HG03097 (cell line): Measurements from ENCODE around the gene SPTBN1.

ENCODE experiments used
- ATAC-seq: cut with Tn5 transposase; IDR thresholded peaks from one replicate; pipeline ENCODE4 v1.9.1; 2021; ENCODE audit not compliant: unreplicated experiment, low FRiP score

SPTBN1 gene

DNA sequence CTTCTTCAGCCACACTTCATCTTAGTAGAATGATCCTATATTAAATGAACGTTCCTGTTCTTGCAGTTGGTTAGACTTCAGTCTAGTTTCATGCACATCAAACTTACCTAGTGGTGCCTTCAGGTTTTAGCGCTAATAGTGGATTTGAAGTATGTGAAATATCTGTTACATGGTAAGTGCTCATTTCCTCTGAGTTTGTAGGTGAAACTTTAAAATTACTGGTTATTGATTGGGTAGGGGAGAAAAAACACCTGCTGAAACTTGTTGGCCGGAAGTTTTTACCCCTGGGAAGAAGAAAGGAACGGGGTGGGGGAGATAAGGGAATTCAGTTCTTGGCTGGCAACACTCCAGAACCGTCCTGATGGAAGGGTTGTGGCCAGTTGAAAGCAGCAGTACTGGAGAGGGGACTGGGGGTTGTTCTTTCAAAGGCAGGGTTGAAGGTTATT, 112.8 kb downstream of the SPTBN1 start:
- ATAC-seq = peak; percentile 32

DNA sequence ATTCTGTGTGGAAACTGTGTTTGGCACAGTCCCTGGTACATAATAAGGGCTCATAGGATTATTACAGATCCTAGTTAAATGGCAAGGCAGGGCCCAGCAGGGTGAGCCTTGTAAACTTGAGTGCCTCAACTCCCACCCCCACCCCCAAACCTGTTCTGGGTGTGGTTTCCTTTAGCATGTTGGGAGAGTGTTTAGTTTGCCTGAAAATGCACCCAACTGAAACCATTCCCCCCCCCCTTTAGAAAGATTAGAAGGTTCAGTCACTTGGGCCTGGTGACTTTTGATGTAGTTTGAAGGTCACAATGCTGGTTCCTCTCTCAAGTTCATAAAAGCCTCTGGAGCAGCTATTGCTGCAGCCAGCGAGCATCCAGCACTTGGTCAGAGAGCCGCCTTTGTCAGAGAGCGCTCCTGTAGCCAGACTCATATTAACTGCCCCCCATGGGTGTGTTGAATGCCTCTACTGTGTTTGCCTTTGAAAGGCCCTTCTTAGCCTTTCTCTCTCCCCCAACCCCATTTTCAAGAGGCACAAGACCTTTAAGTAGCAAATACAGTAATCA, 113.7 kb downstream of the SPTBN1 start:
- ATAC-seq = no peak

DNA sequence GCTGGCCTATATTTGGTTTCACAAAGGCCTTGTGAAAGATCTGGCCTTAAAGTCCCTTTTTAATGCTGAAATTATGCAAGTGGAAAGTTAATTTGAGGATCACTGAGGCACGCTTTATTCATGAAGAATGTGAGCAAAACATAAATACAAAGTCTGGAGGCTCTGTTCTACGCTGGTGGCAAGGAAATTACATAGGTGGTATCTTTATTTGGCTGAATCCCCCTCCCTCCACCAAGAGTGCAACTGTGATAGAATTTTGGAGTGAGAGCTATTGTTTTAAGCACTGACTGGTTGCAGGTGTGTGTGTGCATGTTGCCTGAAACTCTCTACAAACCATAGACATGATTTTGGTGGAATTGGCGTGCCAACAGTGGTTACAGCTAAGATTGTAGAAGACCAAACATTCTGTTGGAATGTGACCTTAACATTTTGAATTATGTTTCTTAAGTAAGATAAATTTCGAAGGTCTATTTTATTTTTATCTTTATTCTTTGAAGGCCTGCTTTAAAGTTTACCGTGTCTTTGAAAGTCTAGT, 114.3 kb downstream of the SPTBN1 start:
- ATAC-seq = no peak

DNA sequence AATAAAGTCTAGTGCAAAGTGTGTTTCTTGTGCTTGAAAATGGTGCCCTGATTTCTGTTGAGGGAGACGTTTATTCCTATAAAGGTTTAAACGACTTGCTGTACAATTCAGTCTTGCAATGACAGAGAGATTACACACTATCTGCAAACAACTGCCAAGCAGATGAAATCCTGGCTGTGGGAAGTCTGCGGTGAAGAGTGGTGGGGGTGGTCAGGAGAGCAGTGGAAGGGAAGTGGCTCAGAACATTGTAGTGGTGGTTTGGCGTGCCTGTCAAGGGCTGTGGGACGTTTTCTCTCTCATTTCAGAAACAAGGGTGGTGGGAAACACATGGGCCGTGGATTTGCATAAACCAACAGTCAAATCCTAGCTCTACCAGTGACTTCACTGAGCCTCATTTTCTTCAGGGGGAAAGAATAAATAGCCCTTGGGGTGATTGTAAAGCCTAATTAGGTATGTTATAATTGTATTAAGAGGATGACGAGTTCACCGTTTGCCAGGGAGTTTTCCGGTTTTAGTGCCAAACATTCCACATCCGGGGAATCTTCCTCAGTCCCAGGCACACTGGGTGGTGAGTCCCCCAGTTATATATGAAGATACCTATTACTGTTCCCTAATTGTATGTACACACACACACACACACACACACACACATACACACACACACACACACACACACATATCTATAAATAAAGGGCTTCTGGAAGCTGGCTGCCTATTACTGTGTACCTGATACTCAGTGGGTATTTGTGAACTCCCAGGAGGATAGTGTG, 115.0 kb downstream of the SPTBN1 start:
- peak; percentile 40 for ATAC-seq

DNA sequence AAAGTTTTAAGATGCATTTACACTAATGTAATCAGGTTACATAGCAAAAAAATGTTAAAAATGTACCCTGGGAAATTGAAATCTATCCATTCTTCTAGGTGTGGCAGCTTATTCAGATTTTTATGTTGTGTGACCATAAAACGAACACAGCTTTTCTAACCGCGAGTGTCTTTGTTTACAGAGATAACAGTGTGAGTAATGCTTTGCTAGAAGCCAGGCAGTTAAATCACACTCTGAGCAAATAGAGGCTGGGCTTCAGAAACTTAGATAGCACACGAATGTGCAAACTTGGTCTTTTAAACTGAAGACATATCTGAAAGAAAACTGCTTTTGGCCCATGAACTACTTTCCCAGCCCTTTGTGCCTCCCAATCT, 116.1 kb downstream of the SPTBN1 start:
- ATAC-seq = no peak

DNA sequence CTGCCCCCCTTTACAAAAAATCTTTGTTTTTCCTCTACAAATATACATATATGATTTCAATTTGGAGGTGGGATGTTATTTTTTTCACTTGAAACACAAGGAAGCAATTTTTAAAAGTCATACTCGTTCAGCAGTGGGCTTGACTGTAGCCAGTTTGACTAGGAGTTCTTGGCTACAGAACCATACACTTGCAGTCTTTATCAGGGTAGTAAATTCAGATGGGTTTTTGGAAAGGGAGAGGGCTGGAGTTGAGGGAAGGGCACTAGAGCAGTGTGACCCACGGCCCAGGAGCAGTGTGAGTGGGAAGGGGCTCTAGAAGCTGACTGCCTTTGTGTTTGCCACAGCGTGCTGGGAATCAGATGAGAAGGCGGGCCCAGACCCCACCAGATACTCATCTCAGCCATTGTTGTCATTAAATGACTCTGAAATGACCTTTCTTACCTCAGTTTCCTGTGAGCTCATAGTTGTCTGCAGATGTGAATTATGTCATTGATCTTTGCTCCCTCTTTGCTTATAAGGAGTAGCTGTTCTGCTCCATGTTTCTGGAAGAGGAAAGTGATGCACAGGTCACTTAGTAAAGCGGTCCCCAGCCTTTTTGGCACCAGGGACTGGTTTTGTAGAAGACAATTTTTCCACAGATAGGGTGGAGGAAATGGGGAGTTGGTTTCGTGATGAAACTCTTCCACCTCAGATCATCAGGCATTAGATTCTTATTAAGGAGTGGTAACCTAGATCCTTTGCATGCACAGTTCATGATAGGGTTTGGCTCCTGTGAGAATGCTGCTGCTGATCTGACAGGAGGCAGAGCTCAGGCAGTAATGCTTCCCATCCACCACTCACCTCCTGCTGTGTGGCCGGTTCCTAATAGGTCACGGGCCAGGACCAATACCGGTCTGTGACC, 116.8 kb downstream of the SPTBN1 start:
- no peak for ATAC-seq

DNA sequence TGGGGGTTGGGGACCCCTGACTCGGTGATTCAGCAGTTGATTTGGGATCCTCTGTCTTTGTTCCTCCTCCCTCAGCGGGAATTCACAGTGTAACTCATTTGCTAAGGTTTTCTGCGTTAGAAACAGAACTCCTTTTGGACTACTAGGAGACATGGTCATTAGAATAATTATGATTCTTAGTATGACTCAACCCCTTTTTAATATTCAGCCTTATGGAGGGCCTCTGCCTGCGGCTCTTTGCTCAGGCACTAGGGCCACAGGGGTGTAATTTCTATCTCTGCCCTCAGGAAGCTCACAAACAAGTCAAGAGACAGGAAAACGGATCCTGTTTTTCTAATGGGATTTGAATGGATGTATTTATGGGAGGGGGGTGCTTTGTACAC, 117.4 kb downstream of the SPTBN1 start:
- ATAC-seq = no peak

DNA sequence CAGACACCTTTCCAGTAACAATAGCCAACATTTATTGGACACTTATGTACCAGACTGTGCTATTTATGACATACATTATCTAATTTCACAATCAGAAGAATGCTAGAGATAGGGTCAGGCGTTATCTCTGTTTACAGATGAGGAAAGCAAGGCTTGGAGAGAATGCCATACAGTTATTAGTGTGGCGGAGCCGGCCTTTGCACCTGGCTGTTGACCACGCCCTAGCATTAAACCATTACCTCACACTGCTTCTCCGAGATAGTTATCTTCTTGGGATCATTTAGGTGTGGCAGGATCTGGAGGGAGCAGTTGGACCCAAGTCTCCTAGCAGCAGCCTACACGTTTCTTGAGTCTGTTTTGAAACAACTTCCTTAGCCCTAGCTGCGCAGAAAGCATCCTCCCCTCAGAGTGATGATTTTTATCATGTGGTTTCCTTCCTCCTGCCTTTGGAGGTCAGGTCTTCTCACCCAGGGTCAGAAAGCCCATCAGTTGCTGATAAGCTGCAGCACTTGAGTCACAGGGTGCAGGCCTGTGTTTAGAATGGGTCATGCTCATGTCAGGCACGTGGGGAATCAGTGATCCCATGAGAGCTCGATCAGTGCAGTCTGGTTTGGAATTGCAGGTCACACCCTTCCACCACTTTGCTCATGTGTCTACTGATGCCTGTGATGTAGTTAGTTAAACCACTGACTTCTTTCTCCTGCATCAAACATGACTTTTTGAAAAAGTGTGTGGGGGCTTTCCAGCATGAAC, 118.2 kb downstream of the SPTBN1 start:
- peak; percentile 29 for ATAC-seq

DNA sequence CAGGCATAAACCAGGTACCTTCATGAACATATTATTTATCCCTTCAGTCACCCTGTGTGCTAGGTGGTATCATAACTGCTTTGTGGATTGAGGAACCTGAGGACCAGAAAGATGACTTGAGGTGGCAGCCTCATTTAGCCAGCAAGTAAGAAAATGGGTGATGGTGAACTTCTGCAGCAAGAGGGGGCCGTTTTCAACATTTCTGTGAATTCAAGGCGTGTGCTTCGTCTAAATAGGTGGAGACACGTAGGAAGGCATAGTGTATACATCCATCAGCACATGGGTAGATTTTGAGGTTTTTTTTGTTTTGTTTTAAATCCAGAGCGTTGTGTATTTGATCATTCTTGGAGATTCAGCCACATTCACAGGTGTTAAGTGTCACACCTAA, 118.7 kb downstream of the SPTBN1 start:
- ATAC-seq = no peak

DNA sequence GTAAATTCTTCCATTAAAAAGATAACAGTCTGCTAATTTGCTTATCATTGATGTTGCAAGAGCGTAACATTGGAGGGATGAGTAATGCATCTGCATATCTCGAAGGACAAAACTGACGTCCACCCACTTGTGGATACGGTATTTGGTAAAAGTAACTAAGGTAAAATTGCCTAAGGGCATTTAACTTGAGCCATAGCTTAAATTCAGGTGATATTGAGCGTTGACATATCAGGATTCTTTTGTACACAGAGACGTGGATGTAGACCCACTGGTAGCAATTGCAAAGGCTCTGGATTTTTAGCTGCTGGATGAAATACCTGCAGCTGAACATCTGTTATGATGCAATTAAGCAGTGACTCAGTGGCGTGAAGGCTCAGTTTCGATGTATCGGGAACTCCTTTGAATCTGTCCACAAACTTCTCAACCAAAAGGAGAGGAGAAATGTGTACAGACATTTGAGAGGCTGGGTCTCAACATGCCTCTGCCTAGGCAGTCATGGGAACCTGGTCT, 119.3 kb downstream of the SPTBN1 start:
- no peak for ATAC-seq

DNA sequence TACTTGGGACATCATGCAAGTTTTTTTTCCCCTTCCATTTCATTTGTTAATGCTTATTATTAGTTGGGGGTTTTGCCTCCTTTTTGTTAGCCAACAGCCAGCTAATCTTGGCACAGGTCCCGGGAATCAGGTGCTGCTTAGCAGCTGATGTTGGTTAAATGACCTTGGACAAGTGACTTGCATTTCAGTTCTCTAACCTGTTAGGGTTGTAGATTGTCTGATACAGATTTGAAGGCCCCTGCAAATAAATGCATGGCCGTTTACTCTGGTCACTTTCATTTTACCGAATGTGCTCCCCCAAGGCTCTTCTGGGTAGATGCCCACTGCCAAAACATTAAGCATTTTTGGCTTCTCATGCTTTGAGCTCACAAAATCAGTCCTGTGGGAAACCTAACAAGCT, 120.9 kb downstream of the SPTBN1 start:
- ATAC-seq = no peak

DNA sequence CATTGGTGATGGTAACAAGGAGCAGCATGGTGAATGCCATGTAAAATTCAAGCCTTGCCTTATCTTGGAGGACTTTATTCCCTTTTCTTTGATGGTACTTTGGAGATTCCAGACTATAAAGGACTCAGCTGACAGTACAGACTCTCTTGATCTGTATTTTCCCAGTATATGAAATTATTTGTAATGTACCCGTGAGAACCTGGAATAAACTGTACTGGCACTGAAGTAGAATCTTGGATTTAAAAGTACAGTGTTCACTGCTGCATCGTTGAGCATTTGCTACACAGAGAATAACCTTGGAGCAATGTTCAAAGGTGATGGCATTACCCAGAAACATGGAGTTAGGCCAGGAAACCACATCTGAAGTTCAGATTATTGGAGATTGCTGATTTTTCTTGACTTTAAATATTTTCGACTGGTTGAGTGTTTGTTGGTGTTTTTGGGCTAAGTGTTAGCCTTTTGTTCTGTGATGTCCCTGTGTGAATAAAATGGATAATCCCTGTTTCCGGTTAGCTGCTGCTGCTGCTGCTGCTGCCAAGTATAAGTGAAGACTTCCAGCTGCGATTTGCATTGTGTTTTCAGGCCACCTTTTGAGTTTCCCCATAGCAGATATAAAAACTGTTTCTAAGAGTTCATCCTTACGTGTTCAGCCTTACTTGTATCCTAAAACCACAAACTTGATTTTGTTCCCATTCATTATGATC, 122.0 kb downstream of the SPTBN1 start:
- no peak for ATAC-seq

DNA sequence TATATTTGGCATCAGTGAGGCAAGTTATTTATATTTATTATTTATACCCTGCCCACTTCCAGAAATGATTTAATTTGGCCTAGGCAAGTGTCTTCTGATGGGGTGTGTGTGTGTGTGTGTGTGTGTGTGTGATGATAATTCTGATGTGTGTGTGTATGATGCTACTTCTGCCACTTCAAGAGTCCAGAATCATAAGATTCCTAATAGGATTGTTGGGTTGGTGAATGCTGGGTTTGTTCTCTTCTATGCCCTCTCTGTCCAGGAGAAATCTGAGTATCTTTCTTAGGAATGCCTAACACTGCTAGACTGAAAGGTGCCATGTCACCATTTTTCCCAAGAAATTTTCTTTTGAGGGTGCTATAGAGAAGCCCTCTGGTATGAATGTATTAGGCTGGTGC, 122.5 kb downstream of the SPTBN1 start:
- no peak for ATAC-seq

DNA sequence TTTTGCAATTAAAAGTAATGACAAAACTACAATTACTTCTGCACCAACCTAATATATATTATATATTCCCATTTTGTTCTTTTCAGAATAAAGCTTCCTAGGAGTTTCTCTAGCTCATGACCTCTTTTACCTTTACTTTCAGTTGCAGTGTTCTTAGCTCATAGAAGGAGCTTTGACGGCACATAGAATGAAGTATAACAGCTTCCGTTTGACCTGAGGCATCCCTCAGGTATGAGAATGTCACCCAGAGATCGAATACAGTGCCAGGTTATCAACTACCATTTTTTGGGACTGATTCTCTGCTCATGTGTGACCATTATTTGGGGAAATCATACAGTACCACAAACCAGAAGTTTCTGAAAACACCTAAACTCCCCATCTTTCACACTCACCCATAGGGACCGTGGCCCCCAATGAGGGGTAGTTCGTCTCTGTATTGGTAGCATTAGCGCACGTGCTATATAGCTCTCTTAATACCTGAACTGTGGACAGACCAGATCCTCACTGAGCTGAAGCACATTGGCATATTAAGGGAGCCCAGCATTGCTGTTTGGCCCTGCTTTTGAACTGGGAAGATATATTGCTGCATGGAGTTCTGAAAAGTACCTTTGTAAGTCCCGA, 123.0 kb downstream of the SPTBN1 start:
- ATAC-seq = peak; percentile 0

DNA sequence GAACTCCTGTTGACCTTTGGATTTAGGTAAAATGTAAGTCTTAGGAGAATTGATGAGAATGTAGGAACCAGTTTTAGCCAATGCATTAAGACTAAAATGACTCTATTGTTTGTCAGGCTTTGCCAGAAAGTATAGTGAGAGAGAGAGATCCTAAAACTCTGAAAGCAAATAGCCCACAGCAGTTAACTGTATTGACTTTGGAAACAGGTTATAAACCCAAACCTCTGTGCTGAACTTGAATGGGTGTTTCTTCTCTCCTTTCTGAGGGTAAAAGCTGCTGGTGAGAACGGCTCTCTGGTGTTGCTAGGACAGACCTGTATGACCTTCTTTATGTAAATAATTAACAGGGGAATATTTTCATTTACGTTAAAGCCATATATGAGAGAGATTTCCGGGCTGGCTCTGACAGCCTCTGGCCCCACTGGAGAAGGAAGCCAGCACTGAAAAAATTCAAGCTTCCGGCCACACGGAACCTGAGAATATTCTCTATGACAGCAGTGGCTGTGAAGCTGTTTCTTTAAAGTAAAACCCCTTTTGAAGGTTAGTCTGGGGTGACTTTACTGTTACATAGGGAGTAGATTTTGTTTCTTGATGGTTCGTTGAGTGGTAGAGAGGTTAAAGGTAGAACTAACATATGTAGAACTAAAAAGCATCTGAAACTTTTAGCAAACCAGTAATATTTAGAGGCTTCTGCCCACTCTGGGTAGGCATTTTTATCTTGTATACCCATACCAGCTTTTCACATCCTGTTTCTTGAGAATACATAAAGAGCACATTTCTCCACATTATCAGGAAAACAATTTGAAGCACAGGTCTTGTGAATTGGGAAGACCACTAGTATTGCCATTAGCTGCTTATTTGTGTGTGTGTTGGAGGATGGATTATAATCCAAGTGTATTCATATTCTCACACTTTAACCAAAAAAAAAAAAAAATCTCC, 123.8 kb downstream of the SPTBN1 start:
- ATAC-seq = peak; percentile 89

DNA sequence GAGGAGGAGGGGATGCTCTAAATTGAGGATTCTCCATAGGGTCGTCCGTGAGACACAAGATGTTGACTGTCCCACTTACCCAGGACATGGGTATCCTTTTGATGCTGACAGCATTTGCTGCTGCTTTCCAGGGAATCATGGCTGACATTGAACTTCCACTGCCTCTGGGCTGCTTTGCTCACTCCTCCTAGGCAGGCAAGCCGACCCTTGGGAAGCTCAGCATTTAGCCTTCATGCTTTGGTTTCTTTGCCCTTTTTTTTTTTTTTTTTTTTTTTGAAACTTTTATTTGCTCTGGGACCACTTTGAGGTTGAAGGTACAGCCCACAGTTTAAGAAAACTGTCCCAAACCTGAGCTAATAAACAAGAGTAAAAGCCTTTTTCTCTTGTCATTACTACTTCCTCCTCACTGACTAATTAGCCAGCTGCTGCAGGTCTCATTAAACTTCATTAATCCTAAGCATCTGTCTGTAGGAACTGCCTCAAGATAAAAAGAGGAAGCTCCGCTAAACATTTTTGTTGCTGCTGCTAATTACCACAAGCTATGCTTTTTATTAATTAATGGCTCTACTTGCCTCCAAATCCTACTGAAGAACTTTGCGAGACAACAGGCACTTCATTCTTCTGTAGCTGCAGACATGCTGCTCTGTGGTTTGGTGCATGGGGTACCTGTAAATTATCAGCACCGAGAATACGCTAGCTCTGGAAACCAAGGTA, 125.4 kb downstream of the SPTBN1 start:
- no peak for ATAC-seq

DNA sequence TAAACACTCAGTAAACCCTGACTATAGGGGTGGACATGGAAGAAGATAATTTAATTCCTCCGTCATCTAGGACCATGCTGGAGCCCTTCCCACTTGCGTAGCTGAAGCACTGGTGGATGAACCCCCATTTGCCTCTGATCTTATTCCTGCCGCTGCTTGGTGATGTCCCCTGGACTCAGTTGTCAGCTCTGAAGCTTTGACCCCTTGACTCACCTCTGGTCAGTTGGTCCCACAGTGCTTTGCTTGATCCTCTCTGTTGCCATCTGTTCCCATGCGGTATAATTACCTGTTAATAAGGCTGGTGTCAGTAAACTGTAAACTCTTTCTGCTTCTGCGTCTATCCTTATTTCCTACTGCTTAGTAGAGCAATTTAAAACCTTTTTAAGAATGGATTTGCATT, 126.9 kb downstream of the SPTBN1 start:
- no peak for ATAC-seq

DNA sequence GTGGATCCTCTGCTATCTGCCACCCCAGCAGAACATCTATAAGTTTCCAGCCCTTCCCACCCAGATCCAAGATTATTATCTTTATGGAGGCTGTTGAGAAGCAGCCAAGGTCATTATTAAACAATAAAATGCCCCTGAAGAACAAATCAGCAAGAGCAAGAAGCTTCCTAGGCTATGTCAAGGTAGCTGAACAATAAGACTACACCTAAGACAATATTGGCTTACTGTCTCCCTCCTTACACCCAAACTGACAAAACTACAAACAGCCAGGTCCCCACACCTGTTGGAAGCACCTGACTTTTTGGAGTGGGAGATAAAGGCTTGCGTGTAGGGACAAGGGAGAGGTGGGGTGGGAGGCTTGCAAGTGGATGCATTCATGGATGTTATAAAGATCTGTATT, 128.5 kb downstream of the SPTBN1 start:
- ATAC-seq = no peak
